Measurements from ENCODE around the gene GRM4.

GRM4 gene

DNA sequence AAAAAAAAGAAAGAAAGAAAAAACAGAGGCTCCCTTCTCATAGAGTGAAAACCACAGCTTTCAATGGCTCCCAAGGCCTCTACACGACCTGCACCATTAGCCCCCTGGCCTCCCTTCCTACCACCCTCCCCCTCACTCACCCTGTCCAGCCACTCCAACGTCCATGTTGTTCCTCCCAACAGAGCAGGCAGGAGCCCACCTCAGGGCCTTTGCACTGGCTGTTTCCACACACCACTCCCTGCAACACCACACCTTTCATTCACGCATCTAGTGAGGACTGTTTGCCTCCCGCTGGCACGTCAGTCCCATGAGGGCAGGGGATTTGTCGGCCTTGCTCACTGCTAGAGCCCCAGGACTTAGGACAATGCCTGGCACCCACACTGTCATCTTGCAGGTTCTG is 39.5 kb downstream of the GRM4 start:
- DNase-seq = no peak

DNA sequence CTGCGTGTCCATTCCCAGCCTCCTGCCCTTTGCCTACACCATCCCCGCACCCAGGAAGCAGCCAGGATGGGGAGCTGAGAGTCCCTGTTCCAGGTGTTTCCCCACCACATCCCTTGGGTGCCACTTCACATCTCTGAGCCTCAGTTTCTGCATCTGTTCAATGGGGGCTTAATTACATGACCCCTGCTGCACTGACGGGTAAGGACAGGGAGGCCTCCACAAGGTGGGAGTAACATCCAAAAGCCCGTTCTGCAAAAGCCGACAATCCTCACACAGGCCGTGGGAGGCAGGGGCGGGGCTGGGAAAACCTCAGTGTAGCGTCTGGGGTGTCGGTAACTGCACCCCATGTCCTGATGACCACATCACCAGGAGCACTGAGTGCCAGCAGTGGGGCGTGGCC is 41.3 kb downstream of the GRM4 start:
- no peak for DNase-seq

DNA sequence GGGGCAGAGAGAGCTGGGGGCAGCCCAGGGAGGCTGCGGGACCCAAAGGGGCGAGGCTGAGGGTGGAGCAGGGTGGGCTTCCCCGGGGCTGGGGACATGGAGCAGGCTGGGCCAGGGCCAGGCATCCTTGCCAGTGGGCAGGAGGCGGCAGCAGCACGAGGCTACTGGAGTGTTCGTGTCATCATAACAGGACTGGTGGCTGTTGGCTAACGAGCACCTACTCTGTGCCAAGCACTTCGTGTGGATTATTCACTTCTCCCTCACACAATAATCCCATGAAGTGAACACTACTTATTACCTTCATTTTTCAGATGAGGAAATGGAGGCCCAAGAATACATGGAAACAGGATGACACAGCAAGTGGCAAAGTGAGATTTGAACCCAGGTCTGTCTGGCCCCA is 41.7 kb downstream of the GRM4 start:
- no peak for DNase-seq

DNA sequence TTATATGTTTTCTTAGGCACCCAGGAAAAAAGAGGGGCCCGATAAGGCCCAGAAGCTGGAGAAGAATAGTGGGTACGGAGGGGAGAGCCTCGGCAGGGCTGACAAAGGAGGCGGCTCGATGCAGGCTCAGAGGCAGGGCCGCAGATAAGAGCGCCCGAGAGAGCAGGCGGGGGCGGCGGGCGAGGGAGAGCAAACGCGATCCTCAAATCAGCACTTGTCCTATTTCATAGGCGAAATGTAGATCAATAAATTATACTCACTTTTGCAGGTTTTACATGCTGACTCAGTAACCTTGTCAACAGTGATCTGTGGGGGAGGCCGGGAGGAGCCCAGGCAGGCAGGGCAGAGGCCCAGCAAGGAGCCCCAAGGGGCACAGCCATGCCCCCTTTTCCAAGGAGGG is 42.6 kb downstream of the GRM4 start:
- no peak for DNase-seq

DNA sequence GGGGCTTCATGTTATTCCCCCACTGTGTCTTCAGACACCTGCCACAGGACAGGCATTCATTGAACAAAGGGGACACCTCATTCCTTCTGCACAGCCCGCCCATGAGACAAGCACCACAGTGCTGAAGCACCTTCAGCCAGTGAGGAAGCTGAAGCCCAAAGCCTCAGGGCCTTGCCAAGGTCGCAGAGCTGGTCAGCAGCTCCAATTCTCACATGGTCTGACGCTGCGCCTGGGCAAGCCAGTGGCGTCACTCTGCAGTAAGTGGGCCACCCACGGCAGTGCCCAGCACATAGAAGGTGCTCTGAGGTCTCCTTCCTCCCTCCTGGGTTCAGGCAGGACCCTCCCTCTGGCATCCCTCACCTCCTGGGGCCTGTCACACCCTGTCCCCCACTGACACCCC is 43.2 kb downstream of the GRM4 start:
- DNase-seq = no peak

DNA sequence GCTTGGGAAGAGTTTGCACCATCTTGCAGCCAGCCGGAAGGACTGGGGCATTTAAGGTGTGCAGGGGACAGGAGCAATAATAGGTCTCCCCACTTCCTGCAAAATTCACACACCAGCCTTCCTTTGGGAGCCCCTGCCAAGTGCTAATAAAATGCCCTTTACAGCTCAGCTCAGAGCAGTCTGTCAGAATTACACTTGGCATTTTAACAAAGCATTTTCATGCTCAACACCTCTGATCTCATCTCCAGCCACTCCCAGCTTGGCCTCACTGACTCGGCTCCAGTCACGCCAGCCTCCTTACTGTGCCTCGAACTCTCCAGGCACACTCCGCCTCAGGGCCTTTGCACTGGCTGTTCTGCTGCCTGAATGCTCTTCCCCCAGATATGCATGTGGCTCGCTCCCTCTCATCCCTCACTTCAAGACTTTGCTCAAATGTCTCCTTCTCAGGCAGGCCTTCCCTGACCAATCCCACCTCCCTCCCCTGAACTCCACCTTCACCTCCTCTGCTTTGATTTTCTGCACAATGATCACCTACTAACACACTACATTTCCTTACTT is 43.7 kb downstream of the GRM4 start:
- DNase-seq = no peak

DNA sequence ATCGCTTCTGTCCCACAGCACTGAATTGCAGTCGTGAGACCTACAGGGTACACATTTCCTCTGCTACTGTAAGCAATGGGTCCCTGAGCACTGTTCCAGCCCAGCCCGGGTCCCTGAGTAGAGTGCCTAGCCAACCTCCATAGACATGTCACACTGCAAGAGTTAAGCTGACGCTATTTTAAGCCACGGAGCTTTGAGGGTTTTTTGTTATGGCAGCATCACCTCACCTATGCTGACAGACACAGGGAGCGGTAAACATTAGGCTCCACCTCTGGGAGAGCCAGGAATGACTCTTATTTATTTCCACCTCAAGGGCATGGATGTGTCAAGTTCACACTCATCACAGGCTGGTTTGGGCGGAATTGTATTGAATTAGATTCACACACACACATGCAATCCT is 45.1 kb downstream of the GRM4 start:
- no peak for DNase-seq

DNA sequence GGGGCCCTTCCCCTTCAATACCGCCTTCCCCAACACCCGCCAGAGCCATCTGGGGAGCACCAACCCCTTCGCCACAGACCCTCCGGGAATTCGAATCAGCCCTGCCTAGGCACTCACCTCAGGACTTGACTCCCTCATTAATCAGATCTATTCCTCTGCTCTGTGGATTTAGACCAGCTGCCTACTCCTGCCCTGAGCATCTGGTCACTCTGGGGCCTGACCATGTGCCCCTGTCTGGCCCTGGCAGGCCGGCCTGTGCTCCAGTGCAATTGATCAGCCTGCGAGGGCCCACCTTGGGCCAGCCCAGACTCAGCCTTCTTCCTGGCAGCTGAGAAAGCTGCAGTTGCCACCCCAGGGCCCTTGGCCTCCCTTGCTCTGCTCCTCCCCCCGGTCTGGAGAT is 46.0 kb downstream of the GRM4 start:
- DNase-seq = no peak

DNA sequence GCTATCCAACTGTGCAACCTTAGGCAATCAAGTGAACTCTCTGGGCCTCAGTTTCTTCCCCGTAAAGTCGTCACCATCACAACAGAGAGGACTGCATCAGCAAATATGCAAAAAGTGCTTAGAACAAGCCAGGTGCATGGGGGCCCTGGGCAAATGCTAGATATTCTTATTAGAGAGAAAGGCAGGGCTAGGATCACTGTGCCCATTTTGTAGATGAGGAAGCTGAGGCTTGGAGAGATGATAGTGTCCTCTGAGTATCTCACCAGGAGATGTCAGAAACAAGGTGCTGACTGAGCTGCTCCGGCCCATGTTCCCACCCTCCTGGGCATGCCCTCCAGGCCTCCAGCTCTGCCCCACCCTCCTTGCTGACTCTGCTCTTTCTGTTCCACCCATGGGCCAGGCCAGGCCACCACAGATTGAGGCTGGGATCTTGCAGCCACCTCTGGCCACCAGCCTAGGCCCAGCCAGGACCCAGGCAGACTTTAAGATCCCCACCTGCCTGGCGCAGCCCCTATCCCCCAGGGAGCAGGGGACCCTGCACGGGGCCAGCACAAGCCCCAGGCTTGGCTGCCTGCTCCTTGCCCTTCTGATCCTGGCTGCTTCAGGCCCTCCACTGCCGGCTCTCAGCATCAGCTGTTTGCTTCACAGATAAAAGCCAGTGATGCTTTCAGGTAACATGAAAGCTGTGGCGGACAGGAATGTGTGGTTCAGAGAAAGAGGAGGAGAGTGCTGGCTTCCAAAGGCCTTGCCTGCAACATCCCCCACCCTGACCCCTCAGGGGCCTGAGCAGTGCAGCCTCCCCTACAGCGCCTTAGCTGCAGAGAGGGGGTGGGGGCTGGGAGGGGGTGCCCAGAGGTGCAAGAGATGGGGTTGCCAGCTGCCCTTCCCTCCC is 47.6 kb downstream of the GRM4 start:
- DNase-seq = no peak

DNA sequence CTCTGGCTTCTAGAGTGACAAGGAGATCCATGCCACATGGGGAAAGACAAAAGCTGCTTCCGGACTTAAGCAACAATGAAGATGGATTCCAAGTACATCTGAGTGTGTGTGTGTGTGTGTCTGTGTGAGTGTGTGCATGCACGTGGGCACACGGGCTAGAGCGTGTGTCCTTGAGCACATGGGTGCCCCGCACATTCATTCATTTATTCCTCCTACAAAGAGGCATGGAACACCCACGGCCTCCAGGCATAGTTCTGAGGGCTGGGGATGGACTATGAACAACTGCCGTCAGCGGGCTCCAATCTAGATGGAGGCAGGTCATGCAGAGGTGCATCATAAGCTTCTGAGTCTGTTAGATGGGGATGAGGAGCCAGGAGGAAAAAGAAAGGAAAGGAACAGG is 49.1 kb downstream of the GRM4 start:
- no peak for DNase-seq

DNA sequence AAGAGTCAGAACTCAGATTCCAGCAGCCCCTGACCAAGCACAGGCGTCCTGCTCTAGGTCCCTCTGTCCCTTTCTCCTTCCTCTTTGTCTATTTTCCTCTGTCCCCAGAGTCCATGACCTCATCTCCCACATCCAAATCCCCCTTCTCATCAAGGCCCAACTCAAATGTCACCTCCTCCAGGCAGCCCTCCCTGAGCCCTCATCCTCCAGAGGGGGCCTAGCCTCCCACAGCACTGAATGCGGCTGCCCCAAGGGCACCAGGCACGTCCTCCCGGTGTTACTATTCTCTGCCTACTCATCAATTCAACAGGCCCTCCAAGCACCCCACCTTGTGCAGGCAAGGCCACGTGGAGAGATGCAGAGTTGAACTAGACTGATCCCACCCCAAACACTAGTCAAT is 49.7 kb downstream of the GRM4 start:
- no peak for DNase-seq

DNA sequence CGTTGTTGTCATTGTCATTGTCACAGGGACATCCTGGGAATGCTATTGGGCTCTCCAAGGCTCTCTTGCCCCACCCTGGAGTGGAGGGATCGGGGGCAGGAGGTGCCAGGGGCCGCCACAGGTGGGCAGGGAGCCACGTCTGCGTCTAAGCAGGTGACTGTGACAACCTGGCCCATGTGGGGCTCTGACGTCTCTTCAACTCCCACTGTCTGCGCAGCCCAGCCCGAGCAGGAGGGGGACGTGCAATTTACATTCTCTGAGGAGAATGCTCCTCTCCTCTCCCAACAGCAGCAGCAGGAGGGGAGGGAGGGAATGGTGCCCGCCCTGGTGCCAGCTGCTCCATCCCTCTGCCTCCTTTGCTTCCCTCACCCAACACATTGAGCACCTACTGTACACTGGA is 50.1 kb downstream of the GRM4 start:
- no peak for DNase-seq

DNA sequence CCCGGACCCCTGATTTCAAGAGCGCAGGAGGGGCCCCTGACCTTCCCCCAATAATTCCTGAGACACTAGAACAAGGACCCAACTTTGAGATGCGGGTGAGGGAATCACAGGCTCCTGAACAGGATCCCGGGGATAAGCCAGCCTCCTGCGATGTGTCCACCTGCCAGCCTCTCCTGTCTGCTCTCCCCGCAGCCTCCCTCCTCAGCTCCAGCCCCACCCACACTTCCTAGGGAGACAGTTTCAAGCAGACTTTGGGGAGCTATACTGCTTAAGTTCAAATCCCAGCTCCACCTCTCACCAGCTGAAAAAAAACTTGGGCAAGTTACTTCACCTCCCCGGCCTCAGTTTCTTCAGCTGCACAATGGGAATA is 50.8 kb downstream of the GRM4 start:
- DNase-seq = no peak

DNA sequence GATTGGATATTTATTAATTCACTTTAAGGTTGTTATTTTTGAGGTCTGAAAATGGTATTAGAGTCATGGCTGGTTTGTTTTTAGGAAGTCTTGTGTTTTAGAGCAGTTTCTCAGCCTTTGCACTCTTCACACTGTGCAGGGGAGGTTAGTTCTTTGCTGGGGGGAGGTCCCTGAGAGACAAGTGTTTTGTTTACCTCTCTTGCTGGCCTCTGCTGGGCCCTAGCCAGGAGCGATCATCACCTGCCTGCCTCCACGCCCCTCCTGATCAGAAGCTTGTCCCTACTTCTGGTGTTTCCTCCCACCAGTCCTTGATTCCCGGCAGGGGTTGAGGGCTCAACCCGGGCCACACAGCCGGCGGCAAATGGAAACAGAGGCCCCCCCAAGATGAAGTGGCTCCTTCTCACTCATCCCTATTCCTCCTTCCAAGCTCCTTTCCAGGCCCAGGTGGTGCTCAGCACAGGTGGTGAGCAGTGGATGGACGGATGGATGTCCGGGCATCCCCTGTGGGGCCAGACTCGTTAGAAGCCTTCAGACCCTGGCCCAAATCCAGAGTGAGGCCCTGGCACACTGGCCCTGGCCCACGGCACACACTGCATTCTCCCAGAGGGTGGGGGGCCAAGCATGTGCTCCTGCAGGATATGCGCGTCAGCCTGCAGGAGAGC is 51.3 kb downstream of the GRM4 start:
- no peak for DNase-seq

DNA sequence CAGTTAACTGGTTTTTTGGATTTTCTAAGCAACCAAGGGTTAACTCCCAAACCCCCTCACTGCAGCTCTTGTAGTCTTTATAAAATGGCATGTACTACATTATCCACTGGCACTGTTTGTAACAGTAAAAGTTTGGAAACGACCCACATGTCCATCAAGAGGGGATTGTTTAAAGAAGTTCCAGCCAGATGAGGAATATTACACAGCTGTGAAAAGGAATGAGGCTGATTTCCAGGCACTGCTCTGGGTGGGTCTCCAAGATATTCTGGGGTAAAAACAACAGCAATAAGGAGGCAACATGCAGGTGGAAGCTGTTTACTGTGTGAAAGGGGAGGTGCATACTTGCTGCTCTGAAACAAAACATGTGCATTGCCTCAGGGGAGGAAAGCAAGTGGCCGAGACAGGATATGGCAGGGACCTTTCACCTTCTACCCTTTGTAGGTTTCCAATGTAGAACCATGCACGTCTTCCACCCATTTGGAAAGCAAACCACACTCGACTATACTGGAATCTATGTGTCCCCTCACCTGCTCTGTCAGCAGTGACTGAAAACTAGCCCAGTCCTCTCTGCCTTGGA is 51.9 kb downstream of the GRM4 start:
- DNase-seq = no peak

DNA sequence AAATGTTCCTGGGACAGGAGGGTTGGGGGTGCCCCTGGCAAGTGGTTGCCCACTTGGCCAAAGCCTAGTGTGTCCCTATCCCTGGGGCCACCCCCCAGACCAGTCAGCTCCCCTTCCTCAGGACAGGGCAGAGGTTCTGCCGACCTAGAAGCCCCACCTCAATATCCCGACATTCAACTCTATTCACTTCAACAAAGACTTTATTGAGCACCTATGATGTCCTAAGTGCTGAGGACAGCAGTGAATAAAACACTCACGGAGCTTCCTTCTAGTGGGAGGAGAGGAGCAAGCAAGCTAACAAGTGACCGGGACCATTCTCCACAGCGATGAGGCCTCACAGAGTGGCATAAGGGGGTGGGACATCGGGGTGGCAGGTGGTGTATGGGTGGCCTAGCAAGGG is 52.7 kb downstream of the GRM4 start:
- DNase-seq = no peak

DNA sequence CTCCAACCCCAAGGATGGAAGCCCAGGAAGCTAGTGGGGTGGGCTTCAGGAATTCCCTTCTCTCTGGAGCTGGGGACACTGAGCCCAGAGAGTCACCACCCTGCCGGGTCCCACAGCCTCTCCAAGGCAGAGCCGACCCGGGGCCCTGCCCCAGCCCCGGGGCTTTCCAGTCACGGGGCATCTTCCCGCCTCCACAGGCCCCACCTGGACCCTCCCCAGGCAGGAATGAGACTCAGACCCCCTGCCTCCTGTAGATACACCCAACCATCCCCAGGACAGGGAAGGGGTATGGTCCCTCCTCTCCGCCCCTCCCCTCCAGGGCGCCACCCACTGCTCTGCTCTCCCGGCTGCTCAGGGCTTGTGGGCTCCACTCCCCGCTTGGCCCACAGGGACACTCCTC is 53.3 kb downstream of the GRM4 start:
- DNase-seq = no peak

DNA sequence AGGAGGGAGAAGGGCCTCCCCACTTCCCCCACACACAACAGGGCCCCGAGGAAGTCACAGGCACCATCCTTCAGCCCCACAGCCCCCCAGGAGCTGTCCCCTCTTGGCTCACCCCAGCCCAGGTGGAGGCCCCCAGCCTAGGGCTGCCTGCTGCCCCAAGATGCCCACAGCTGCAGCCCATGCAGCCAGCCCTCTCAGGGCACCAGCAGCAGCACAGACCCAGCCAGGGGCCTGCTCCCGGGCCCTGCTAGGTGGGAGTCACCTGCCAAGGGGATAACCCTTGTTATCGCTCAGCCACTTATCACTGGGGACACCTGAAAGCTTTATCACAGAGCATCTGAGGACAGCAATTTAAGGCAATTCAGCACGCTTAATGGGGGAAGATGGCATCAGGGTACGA is 55.0 kb downstream of the GRM4 start:
- no peak for DNase-seq

DNA sequence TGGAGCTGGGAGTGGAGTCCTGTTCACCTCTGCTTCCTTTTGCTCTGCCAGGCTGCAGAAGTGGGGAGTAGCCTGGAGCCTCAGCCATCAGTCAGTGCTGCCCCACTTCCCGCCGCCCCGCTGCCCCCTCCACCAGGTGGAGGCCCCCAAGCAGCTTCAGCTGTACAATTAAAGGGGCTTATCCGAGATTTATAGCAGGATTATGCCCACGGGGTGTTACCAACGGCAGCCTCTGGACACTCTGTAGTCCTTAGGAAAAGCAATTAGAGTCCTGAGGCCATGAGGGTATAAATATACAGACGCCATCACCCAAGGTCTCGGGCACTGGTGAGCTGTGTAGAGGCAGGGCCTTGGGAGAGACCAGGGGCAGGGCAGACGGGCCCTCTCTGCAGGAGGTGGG is 55.4 kb downstream of the GRM4 start:
- no peak for DNase-seq

DNA sequence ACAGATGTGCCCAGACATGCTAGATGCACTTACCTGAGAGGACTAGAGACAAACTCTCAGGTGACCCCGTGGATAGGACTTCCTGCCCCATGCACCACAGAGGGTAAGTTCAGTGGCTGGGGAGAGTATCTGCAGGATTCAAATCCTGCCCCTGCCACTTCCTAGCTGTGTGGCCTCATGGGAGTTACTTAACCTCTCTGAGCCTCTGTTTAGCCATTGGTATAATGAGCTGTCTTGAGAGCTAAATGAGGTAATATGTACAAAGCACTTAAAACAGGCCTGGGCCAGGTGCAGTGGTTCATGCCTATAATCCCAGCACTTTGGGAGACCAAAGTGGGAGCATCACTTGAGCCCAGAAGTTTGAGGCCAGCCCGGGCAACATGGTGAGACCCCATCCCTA is 59.3 kb downstream of the GRM4 start:
- DNase-seq = no peak

DNA sequence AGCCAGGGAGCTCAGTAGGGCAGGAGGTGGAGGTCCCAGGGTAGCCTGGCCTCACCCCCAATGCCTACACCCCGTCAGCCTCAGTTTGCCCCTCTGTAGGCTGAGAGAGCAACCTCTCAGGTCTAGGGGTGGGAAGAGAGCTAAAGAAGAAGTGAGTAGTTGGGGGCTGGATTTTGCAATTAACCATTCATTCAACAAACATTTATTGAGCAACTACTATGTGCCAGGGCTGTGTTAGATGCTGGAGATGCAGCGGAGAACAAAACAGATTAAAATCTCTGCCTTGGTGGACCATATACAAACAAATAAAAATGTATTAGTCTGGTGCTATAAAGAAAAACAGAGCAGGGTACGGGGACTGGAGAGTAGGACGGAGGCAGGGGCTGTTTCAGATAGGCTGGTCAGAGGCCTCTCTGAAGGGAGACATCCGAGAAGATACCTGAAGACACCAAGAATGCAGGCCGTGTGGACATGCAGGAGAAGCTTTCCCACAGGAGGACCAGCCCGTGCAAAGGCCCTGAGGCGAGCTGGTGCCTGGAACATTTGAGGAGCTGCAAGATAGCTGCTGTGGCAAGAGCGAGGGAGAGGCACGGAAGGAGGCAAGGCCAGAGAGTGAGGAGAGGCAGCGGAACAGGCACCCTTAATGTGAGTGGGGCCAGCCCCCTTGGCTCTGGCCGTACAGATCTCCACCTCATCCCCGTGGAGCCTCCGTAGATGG is 60.3 kb downstream of the GRM4 start:
- DNase-seq = no peak

DNA sequence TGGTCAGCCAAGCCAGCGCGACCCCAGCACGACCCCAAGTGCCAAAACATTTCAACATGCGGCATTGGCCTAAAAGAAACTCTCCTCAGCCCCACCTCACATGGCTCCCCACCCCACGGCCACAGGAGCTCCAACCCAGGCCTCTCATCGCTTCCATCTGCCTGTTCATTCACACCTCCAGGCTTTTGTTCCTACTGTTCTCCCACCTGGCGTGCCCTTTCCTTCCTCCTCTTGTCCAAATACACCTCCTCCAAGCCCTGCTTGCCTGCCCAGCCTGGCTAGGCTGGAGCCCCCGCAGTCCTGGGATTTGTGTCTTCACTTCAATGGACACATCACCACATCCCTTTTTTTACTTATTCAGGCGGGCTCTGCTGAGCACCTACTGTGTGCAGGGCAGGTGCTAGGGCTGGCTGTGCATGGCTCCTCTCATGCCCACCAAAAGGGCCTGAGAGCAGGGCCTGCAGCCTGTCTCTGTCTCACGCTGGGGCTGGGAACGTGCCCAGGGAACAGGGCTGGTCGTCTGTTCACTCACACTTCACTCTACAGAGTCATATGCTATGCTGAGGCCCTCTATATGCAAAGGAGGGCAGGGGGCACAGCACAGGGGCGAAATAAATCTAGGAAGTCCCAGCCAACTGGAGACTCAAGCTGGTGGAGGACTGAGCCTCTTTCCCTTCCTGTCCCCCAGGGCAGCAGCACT is 61.1 kb downstream of the GRM4 start:
- no peak for DNase-seq
